Measurements from ENCODE around the gene APBA1. TPM values are rescaled to one million over a fixed set of nuclear protein-coding genes. Genes with fewer than 3 reads are reported as not detected.

APBA1 gene
- total RNA-seq, 6 experiments from 2014 or later = 17.6 to 25.6 (median 20.7) TPM

DNA sequence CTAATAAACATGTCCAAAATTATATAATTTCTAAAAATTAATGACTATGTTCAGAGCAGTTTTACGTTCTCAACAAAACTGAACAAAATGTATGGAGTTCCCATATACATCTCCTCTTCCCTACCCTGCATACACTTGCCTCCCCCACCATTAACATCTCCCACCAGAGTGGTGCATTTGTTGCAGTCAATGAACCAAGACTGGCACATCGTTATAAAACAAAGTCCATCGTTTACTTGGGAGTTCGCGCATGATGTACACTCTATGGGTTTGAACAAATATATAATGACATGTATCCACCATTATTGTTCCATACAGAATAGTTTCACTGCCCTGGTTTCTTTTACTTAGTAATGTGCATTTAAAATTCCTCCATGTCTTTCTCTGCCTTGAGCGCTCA, 130.1 kb downstream of the APBA1 start:
- TF ChIP-seq, protein P1, sequence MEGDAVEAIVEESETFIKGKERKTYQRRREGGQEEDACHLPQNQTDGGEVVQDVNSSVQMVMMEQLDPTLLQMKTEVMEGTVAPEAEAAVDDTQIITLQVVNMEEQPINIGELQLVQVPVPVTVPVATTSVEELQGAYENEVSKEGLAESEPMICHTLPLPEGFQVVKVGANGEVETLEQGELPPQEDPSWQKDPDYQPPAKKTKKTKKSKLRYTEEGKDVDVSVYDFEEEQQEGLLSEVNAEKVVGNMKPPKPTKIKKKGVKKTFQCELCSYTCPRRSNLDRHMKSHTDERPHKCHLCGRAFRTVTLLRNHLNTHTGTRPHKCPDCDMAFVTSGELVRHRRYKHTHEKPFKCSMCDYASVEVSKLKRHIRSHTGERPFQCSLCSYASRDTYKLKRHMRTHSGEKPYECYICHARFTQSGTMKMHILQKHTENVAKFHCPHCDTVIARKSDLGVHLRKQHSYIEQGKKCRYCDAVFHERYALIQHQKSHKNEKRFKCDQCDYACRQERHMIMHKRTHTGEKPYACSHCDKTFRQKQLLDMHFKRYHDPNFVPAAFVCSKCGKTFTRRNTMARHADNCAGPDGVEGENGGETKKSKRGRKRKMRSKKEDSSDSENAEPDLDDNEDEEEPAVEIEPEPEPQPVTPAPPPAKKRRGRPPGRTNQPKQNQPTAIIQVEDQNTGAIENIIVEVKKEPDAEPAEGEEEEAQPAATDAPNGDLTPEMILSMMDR (IDR thresholded peaks at IDR 0.05) = no peak
- Mint-ChIP-seq H3K27me3 (ENCODE audit: insufficient read depth) (no peaks in the 10 kb centered on the region), H3K27ac (no peak overlapping the region), H3K36me3 (ENCODE audit: low read depth) (no peaks in the 10 kb centered on the region), H3K4me1 (ENCODE audit: low read depth) (no peaks in the 10 kb centered on the region), H3K9me3 (no peaks in the 10 kb centered on the region), H3K4me3 (no peak overlapping the region)
- no peak for DNase-seq

DNA sequence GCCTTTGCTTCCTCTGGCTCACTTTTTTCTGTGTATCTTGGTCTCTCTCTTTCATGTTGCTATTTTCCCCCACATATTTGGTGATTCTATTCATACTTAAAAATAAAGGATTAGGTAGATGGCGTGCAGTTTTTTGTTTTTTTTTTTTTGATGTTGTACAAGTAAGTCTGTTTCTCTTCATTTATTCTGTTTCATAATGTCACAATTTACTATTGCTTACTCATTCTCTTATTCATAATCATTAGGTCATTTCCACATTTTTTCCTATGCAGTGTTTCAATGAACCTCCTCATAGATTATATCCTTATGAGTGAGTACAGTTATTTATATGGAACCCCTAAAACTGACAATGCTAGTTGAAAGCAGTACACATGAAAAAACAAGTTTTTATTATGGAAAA, 136.3 kb downstream of the APBA1 start:
- TF ChIP-seq, protein P1 (IDR thresholded peaks at IDR 0.05) = no peak
- Mint-ChIP-seq H3K4me3 (peak overlapping the region; percentile 27), H3K9me3 (no peaks in the 10 kb centered on the region)

DNA sequence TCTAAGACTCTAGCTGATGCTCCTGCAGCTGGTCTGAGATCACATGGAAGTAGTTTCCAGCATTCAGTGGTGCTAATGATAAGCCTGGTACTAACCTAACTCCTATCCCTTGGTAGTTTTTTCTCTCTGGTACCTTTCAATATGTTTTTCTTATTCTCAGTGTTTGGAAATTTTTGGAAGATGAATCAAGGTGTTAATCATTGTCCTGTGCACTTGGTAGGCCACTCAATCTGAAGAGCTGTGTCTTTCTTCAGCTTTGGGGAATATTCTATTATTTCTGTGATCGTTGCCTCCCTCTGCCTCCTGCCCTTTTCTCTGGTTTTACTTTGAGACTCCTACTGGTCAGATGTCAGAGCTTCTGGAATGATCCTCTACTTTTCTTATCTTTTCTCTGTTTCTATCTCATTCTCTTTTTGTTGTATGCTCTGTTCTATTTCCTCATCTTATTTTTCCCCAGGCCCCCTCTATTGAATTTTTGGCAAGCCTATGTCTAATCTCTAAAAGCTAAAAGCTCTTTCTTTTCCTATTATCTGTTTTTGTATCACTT, 136.8 kb downstream of the APBA1 start:
- DNase-seq = no peak
- Mint-ChIP-seq H3K36me3 (ENCODE audit: low read depth) (no peaks in the 10 kb centered on the region), H3K9me3 (no peaks in the 10 kb centered on the region), H3K27me3 (ENCODE audit: insufficient read depth) (peaks cover 1% of the 10 kb centered on the region; the same call in 1 of the 2 replicates), H3K27ac (peak overlapping the region; percentile 70), H3K4me1 (ENCODE audit: low read depth) (peaks cover 23% of the 10 kb centered on the region), H3K4me3 (peak overlapping the region; percentile 27; the same call in 1 of the 2 replicates)
- TF ChIP-seq, protein P1 (IDR thresholded peaks at IDR 0.05) = peak; percentile 39

More for the DNA sequence above, 136.3 kb downstream of the APBA1 start:
- DNase-seq = peak; percentile 11
- H3K4me1 Mint-ChIP-seq (ENCODE audit: low read depth) = peaks cover 23% of the 10 kb centered on the region
- H3K27me3 Mint-ChIP-seq (ENCODE audit: insufficient read depth) = peaks cover 1% of the 10 kb centered on the region; the same call in 1 of the 2 replicates
- peak overlapping the region; percentile 70 for H3K27ac Mint-ChIP-seq
- H3K36me3 Mint-ChIP-seq (ENCODE audit: low read depth) = no peaks in the 10 kb centered on the region

DNA sequence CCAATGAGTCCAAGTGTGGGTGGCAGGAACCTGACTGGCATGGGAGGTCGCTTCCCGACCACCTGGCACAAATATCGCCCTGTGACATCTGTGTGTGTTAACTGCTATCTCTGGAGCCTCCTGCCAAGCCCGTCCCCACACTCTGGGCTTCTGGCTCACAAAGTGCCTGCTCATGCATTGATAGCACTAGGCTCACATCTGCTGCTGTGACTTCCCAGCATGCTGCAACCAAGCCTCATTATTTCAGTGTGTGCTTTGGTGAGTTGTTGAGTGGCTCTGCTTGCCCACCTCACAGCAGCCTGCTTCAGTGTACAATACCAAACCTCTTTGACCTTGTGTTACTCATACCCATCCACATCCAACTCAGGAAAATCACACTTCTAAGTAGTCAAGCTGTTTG, 139.8 kb downstream of the APBA1 start:
- H3K27ac Mint-ChIP-seq = no peak overlapping the region
- no peak for DNase-seq
- H3K27me3 Mint-ChIP-seq (ENCODE audit: insufficient read depth) = peaks cover 1% of the 10 kb centered on the region; the same call in 1 of the 2 replicates
- TF ChIP-seq, protein P1 (IDR thresholded peaks at IDR 0.05) = no peak
- no peak overlapping the region for H3K4me3 Mint-ChIP-seq
- H3K4me1 Mint-ChIP-seq (ENCODE audit: low read depth) = peaks cover 23% of the 10 kb centered on the region
- H3K36me3 Mint-ChIP-seq (ENCODE audit: low read depth) = no peaks in the 10 kb centered on the region
- no peaks in the 10 kb centered on the region for H3K9me3 Mint-ChIP-seq

DNA sequence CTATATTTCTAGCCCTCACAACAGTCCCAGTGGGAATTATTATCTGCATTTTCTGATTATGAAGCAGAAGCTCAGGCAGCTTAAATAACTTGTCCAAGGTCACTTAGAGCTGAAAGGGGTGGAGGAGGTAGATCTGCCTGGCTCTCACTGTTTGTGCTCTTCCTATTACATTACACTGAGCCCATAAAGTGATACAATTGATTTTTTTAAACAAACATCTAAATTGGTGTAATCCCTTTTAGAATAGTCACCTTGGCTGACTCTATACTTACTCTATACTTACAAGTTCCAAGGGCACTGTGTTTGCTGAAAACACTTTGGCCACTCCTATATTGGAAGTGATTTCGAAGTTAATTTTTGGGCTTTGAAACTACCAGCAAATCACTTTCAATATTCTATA, 144.7 kb downstream of the APBA1 start:
- no peaks in the 10 kb centered on the region for H3K9me3 Mint-ChIP-seq

More for the DNA sequence above, 144.7 kb downstream of the APBA1 start:
- TF ChIP-seq, protein P1 (IDR thresholded peaks at IDR 0.05) = no peak
- Mint-ChIP-seq H3K36me3 (ENCODE audit: low read depth) (no peaks in the 10 kb centered on the region), H3K4me3 (no peak overlapping the region), H3K27ac (no peak overlapping the region), H3K27me3 (ENCODE audit: insufficient read depth) (no peaks in the 10 kb centered on the region; the same call in 1 of the 2 replicates), H3K4me1 (ENCODE audit: low read depth) (peaks cover 8% of the 10 kb centered on the region)
- no peak for DNase-seq

Data from HFFc6 (cell line).